Gastroesophageal sphincter (tissue), 4 donors: ENCODE results near the gene MPRIP. TPM values are rescaled to one million over a fixed set of nuclear protein-coding genes. Genes with fewer than 3 reads are reported as not detected.

Source experiments
- ATAC-seq: fragments of 150-250 bp; one replicate; pipeline ENCODE4 v1.9.1; 2016; ENCODE audit warnings: mild to moderate bottlenecking, moderate library complexity
- H3K27ac ChIP-seq, 4 donors: fragments of 200-600 bp; sonication (generic) in 3 of 4; 1 replicate in 3 of 4; 2 replicates in 1 of 4; pipeline ENCODE4 v1.5.1; 2016 to 2019
- H3K27me3 ChIP-seq: fragments of 200-600 bp; sonication (generic); one replicate; pipeline ENCODE4 v1.5.1; 2019
- H3K36me3 ChIP-seq, 2 donors: fragments of 200-600 bp; sonication (generic); one replicate each; pipeline ENCODE4 v1.5.1; 2019; ENCODE audit warnings: control low read depth in 1 of 2
- H3K4me1 ChIP-seq, 3 donors: fragments of 200-600 bp; sonication (generic); 1 replicate in 2 of 3; 2 replicates in 1 of 3; pipeline ENCODE4 v1.5.1; 2016 to 2019; ENCODE audit warnings: control low read depth in 2 of 3
- H3K4me3 ChIP-seq, 2 donors: fragments of 200-600 bp; sonication (generic); one replicate each; pipeline ENCODE4 v1.5.1; 2019; ENCODE audit warnings: mild to moderate bottlenecking in 1 of 2, moderate library complexity in 1 of 2
- H3K9me3 ChIP-seq, 3 donors: fragments of 200-600 bp; sonication (generic); one replicate each; pipeline ENCODE4 v1.5.1; 2017 to 2019; ENCODE audit warnings: control low read depth in 2 of 3
- CTCF ChIP-seq, 4 experiments: fragments of 200-600 bp in 2 of 4; fragments of 450-650 bp in 2 of 4; sonication (generic) in 1 of 4; IDR thresholded peaks; one replicate each; pipeline ENCODE4 v1.5.1; 2017 to 2019; ENCODE audit warnings: antibody characterized with exemption in 4 of 4, mild to moderate bottlenecking in 2 of 4, moderate library complexity in 2 of 4
- EP300 ChIP-seq: sonication (generic); formaldehyde crosslinking; IDR thresholded peaks from one replicate; pipeline ENCODE4 v1.6.1; 2017; ENCODE audit warnings: antibody characterized with exemption, mild to moderate bottlenecking
- POLR2A ChIP-seq, 2 donors: fragments of 450-650 bp; IDR thresholded peaks; one replicate each; pipeline ENCODE4 v1.6.1; 2017; ENCODE audit warnings: antibody characterized with exemption in 2 of 2, mild to moderate bottlenecking in 2 of 2, moderate library complexity in 1 of 2
- POLR2AphosphoS5 ChIP-seq: sonication (generic); formaldehyde crosslinking; IDR thresholded peaks from one replicate; pipeline ENCODE4 v1.6.1; 2017; ENCODE audit warnings: antibody characterized with exemption
- WGBS, 2 donors: methylation state at CpG; one replicate each; pipeline ENCODE4 v1.1.5; 2018; ENCODE audit warnings: low coverage in 1 of 2; 5-methylcytosine and 5-hydroxymethylcytosine counted together
- total RNA-seq, 4 donors: library from RNA; depleted of rRNA; stranded (reverse); fragments of >200 nt; gene quantifications; one replicate each; pipeline ENCODE4 v1.1.0, GENCODE V29; 2016

The MPRIP gene
- total RNA-seq, 4 donors from 2014 or later, result 113 to 233 (median 155) TPM

- Histone ChIP-seq H3K4me3 (no peak overlapping the region), H3K9me3 (no peaks in the 10 kb centered on the region), H3K27ac (no peak overlapping the region), H3K27me3 (no peaks in the 10 kb centered on the region), H3K4me1 (peaks cover 0 to 11% (median 6%) of the 10 kb centered on the region in 3 donors), H3K36me3 (no peaks in the 10 kb centered on the region)
- WGBS, 2 donors, result 25 to 56% methylated on average over 2 of the region's 12 CpGs
- TF ChIP-seq CTCF (IDR thresholded peaks at IDR 0.05) (no peak), POLR2AphosphoS5 (no peak), EP300 (no peak), POLR2A (IDR thresholded peaks at IDR 0.05) (no peak)
- ATAC-seq, result peak; percentile 83
These were observed 14.0 kb upstream of the MPRIP start for GRCh38 chr17:17028059-17028877.

GRCh38 chr17:17028878-17029535 lies 13.2 kb upstream of the MPRIP start:
- no peaks in the 10 kb centered on the region for H3K27me3 ChIP-seq
- H3K4me3 ChIP-seq, result no peak overlapping the region
- no peak for ATAC-seq
- H3K4me1 ChIP-seq, result peaks cover 0 to 11% (median 6%) of the 10 kb centered on the region in 3 donors
- no peaks in the 10 kb centered on the region for H3K36me3 ChIP-seq
- no peak for TF ChIP-seq POLR2A (IDR thresholded peaks at IDR 0.05)
- TF ChIP-seq EP300, result no peak
- no peak for TF ChIP-seq POLR2AphosphoS5
- TF ChIP-seq CTCF (IDR thresholded peaks at IDR 0.05), result no peak
- no peaks in the 10 kb centered on the region for H3K9me3 ChIP-seq
- 76 to 100% methylated on average over 1 to 7 of the region's 16 CpGs for WGBS, 2 donors
- no peak overlapping the region for H3K27ac ChIP-seq

- Histone ChIP-seq H3K36me3 (no peaks in the 10 kb centered on the region), H3K4me3 (no peak overlapping the region), H3K27ac (no peak overlapping the region), H3K27me3 (no peaks in the 10 kb centered on the region), H3K9me3 (no peaks in the 10 kb centered on the region), H3K4me1 (peaks cover 0 to 11% (median 6%) of the 10 kb centered on the region in 3 donors)
- no peak for ATAC-seq
- TF ChIP-seq EP300, result no peak
- TF ChIP-seq POLR2A (IDR thresholded peaks at IDR 0.05), result no peak
- no peak for TF ChIP-seq POLR2AphosphoS5
- TF ChIP-seq CTCF (IDR thresholded peaks at IDR 0.05), result no peak
- 75 to 84% methylated on average over 3 to 9 of the region's 9 CpGs for WGBS, 2 donors
These were observed 12.3 kb upstream of the MPRIP start for GRCh38 chr17:17029938-17030337.

GRCh38 chr17:17030515-17031211 lies 11.6 kb upstream of the MPRIP start:
- Histone ChIP-seq H3K4me1 (peaks cover 0 to 11% (median 6%) of the 10 kb centered on the region in 3 donors), H3K4me3 (no peak overlapping the region), H3K9me3 (no peaks in the 10 kb centered on the region), H3K36me3 (no peaks in the 10 kb centered on the region), H3K27ac (no peak overlapping the region), H3K27me3 (no peaks in the 10 kb centered on the region)
- no peak for ATAC-seq
- 94 to 95% methylated on average over 3 to 4 of the region's 12 CpGs for WGBS, 2 donors
- TF ChIP-seq POLR2AphosphoS5 (no peak), EP300 (no peak), POLR2A (IDR thresholded peaks at IDR 0.05) (no peak), CTCF (IDR thresholded peaks at IDR 0.05) (no peak)
